ENCODE measurements around the gene PHACTR2. TPM values are rescaled to one million over a fixed set of nuclear protein-coding genes. Genes with fewer than 3 reads are reported as not detected.

Gene PHACTR2
- total RNA-seq, 6 experiments from 2014 or later = 66.7 to 92.7 (median 84.1) TPM

DNA sequence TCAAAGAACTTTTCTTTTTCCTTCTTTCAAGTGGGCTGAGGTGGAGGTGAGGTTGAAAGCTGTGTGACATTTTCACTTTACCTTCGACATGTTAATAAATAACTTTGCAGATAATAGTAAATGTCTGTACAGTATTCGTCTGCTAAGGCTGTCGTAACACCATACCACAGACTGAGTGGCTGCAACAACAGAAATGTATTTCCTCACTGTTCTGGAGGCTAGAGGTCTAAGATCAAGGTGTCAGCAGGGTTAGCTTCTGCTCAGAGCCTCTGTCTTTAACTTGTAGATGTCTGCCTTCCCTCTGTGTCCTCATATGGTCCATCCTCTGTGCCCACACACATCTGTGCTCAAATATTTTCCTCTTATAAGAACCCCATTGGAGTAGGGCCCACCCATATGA, 14.9 kb downstream of the PHACTR2 start:
- H3K36me3 Mint-ChIP-seq (ENCODE audit: low read depth) = peaks cover 26% of the 10 kb centered on the region
- H3K27ac Mint-ChIP-seq = no peak overlapping the region
- H3K27me3 Mint-ChIP-seq (ENCODE audit: insufficient read depth) = peaks cover 4% of the 10 kb centered on the region; the same call in 1 of the 2 replicates
- TF ChIP-seq, protein P1, sequence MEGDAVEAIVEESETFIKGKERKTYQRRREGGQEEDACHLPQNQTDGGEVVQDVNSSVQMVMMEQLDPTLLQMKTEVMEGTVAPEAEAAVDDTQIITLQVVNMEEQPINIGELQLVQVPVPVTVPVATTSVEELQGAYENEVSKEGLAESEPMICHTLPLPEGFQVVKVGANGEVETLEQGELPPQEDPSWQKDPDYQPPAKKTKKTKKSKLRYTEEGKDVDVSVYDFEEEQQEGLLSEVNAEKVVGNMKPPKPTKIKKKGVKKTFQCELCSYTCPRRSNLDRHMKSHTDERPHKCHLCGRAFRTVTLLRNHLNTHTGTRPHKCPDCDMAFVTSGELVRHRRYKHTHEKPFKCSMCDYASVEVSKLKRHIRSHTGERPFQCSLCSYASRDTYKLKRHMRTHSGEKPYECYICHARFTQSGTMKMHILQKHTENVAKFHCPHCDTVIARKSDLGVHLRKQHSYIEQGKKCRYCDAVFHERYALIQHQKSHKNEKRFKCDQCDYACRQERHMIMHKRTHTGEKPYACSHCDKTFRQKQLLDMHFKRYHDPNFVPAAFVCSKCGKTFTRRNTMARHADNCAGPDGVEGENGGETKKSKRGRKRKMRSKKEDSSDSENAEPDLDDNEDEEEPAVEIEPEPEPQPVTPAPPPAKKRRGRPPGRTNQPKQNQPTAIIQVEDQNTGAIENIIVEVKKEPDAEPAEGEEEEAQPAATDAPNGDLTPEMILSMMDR (IDR thresholded peaks at IDR 0.05) = no peak
- H3K9me3 Mint-ChIP-seq = no peaks in the 10 kb centered on the region
- no peak overlapping the region for H3K4me3 Mint-ChIP-seq
- peaks cover 90% of the 10 kb centered on the region for H3K4me1 Mint-ChIP-seq (ENCODE audit: low read depth)
- no peak for DNase-seq

DNA sequence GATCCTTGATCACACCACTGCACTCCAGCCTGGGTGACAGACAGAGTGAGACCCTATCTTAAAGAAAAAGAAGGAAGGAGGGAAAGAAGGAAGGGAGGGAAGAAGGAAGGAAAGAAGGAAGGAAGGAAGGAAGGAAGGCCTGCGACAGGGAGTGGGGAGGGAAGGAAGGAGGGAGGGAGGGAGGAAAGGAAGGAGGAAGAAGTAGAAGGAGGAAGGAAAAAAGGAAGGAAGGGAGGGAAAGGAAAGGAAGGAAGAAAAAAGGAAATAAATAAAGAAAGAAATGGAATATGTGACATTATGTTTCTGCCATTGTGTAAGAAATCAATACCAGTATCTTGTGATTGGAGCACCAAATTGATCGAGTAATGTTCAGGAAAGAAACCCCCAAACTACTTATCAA, 16.2 kb downstream of the PHACTR2 start:
- Mint-ChIP-seq H3K27ac (no peak overlapping the region), H3K4me3 (no peak overlapping the region), H3K9me3 (no peaks in the 10 kb centered on the region), H3K36me3 (ENCODE audit: low read depth) (peaks cover 13% of the 10 kb centered on the region), H3K27me3 (ENCODE audit: insufficient read depth) (peaks cover 5% of the 10 kb centered on the region; the same call in 1 of the 2 replicates), H3K4me1 (ENCODE audit: low read depth) (peaks cover 88% of the 10 kb centered on the region)
- TF ChIP-seq, protein P1 (IDR thresholded peaks at IDR 0.05) = no peak
- no peak for DNase-seq

DNA sequence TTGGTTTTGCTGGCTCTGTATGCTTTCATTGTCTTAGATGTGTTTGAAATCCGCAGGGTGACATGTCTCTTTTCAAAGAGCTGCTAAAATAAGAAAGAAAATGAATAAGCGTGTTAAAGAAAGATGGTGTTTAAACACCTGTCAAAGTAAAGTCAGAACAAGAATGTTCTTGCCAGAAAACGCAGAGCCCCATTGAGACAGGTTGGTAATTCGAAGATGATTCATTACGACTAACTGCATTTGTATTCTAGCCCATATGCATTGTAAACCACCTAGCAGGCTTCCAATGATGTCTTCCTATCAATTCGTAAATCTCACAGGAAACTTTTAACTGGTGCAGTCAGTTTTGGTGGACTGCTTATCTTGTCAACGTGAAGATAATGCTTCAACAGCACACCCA, 16.8 kb downstream of the PHACTR2 start:
- Mint-ChIP-seq H3K4me3 (no peak overlapping the region), H3K4me1 (ENCODE audit: low read depth) (peaks cover 88% of the 10 kb centered on the region), H3K36me3 (ENCODE audit: low read depth) (peaks cover 10% of the 10 kb centered on the region), H3K27me3 (ENCODE audit: insufficient read depth) (peaks cover 5% of the 10 kb centered on the region; the same call in 1 of the 2 replicates), H3K9me3 (no peaks in the 10 kb centered on the region), H3K27ac (no peak overlapping the region)
- TF ChIP-seq, protein P1 (IDR thresholded peaks at IDR 0.05) = no peak
- peak; percentile 19 for DNase-seq

DNA sequence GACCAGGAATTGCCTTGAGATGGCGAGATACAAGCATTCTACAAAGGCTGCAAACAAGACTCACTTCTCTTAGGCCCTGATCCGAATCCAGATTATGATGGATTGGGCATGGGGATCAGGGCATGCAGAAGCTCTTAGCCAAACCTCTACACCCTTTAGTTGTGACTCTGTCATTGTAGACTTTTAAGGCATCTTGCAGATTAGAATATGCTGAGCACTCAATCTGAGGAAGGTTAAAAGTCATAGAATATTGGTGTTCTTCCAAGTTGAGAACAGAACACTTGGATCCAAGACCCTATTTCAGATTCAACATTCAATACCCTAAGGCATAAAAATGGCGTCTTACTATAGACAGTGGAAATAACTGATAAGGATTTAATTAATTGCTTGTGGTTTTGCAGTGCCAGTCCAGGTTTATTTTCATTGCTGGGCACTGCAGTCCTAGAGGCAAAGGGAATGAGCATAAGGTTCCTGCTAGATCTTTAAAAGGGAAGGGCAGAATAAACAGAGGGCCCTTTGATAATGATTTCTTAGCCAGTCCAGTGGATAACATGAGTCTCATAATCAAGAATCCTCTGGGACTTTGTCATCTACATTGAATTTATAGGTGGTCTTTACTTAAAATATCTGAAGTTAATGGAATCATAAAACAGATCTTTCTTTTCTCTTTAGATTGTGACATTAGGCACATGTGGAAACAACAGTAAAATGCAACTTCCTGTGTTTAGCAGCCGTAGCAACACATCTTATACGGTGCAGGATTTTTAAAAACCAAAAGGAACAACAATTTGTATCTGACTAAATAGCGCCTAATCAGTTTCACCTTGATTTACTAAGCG, 17.6 kb downstream of the PHACTR2 start:
- Mint-ChIP-seq H3K9me3 (no peaks in the 10 kb centered on the region), H3K4me1 (ENCODE audit: low read depth) (peaks cover 84% of the 10 kb centered on the region), H3K4me3 (no peak overlapping the region), H3K27me3 (ENCODE audit: insufficient read depth) (peaks cover 5% of the 10 kb centered on the region; the same call in 1 of the 2 replicates), H3K36me3 (ENCODE audit: low read depth) (peaks cover 4% of the 10 kb centered on the region; the same call in 1 of the 2 replicates), H3K27ac (peak overlapping the region; percentile 32; the same call in 1 of the 2 replicates)
- no peak for DNase-seq
- TF ChIP-seq, protein P1 (IDR thresholded peaks at IDR 0.05) = no peak

DNA sequence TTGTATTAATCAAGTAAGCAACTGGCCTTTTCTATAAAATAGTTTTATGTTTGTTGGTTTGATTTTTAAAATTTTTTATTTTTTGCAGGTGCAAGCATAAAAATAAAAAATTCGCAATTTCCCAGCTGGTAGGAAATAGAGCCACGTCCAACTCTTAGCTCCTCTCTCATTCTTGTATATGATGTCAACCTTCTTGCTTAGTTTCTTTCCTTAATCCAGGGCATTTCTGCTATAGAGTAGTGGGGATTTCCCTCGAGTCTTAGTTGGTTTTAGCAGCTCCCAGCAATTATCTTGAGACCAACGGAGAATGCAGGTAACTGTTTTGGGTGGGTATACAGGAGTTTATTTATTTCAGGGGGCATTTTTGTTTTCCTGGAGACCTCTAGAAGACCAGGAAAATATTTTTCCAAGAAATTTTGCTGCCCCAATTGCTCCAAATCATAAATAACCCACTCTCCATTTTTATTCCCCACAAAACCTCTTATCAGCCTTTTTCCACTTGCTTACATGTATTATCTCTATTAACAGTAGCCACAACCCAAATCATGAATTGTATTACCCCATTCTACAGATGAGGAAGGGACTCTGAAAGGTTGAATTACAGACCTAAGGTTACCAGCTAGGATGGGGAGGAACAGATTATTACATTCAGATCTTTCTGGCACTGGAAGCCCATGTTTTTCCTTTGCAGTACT, 18.4 kb downstream of the PHACTR2 start:
- Mint-ChIP-seq H3K27ac (peak overlapping the region; percentile 48), H3K4me1 (ENCODE audit: low read depth) (peaks cover 83% of the 10 kb centered on the region), H3K4me3 (no peak overlapping the region; the same call in 1 of the 2 replicates), H3K36me3 (ENCODE audit: low read depth) (no peaks in the 10 kb centered on the region; the same call in 1 of the 2 replicates), H3K27me3 (ENCODE audit: insufficient read depth) (peaks cover 5% of the 10 kb centered on the region; the same call in 1 of the 2 replicates), H3K9me3 (no peaks in the 10 kb centered on the region)
- TF ChIP-seq, protein P1 (IDR thresholded peaks at IDR 0.05) = no peak
- DNase-seq = no peak
